Jurkat, Clone E6-1 (cell line): ENCODE results near the gene TTLL7. TPM values are rescaled to one million over a fixed set of nuclear protein-coding genes. Genes with fewer than 3 reads are reported as not detected.

ENCODE experiments used
- DNase-seq: peaks from one replicate; pipeline ENCODE4 v3.0.0-alpha.2; 2011; ENCODE audit warnings: low read depth, low spot score
- H3K4me3 ChIP-seq: 2 replicates; pipeline ENCODE4 v1.5.1; 2011; ENCODE audit warnings: mild to moderate bottlenecking, low read length, control low read depth, moderate library complexity
- polyA plus RNA-seq: library from polyadenylated mRNA; unstranded; fragments of >200 nt; gene quantifications from one replicate; pipeline ENCODE4 v1.2.1, GENCODE V29; 2012; ENCODE audit warnings: missing spikeins; ENCODE audit not compliant: insufficient read length, insufficient read depth

The TTLL7 gene, protein sequence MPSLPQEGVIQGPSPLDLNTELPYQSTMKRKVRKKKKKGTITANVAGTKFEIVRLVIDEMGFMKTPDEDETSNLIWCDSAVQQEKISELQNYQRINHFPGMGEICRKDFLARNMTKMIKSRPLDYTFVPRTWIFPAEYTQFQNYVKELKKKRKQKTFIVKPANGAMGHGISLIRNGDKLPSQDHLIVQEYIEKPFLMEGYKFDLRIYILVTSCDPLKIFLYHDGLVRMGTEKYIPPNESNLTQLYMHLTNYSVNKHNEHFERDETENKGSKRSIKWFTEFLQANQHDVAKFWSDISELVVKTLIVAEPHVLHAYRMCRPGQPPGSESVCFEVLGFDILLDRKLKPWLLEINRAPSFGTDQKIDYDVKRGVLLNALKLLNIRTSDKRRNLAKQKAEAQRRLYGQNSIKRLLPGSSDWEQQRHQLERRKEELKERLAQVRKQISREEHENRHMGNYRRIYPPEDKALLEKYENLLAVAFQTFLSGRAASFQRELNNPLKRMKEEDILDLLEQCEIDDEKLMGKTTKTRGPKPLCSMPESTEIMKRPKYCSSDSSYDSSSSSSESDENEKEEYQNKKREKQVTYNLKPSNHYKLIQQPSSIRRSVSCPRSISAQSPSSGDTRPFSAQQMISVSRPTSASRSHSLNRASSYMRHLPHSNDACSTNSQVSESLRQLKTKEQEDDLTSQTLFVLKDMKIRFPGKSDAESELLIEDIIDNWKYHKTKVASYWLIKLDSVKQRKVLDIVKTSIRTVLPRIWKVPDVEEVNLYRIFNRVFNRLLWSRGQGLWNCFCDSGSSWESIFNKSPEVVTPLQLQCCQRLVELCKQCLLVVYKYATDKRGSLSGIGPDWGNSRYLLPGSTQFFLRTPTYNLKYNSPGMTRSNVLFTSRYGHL
- 6.8 TPM for polyA plus RNA-seq

DNA sequence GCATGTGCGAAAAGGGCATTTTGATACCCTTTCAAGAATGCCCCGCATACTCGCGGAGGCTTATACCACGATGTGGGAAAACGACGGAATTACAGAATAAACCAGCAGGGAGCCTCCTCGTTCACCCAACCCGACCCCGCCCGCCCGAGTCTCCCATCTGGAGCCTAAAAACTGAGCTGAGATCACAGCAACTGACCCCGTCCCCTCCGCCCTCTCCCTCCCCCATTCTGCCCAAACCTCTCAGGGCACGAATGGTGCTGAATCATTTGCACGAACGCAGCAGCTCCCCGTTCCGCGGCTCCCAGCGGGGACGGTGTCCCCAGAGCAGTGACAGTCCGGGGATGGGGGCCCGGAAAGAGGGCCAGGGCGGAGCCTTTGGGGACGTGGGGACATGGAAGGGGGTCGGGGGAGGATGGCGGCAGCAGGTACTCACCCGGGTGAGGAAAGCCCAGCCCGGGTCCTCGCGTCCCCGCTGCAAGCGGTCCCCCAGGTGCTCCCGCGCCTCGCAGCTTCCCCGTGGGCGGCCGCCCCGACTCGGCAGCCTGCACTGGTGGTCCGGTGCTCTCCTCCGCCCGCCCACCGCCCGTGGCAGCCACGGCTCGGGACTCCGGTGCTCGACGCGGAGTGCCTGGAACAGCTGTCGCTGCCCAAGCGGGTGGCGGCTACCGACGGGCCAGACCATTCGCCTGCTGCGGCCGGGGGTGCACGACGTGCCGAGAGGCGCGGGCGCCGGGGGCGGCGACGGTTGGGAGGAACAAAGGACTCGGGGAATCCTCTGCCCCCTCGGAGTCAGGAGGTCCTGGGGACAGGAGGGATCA lies at the start of gene TTLL7:
TSS of gene TTLL7 (minus strand) at position 635 of the 818 bp plus-strand sequence. CDS start 46,921 bp downstream, outside the sequence.
- H3K4me3 ChIP-seq: peak within 1 kb of the TSS; percentile 40
- DNase-seq: no peak

DNA sequence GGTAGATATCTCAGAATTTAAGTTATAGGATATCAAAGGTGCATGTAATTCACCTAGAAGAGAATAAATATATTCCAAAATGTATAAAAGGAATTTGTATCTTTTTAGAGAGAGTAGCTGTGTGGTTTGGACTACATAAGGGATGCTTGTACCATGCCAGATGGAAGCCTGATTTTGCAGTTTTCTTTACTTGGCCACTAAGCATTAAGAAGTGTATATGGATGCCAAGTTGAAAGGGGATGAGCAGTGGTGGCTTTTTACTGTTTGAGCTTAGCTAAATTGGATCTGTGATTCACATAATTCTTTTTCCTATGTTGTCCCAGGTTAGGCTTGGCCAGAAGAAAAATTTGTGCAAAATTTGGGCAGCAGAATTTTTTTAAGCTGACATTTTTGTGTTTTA lies 43.5 kb upstream of the TTLL7 start:
- DNase-seq: no peak
- H3K4me3 ChIP-seq: no peak overlapping the region

DNA sequence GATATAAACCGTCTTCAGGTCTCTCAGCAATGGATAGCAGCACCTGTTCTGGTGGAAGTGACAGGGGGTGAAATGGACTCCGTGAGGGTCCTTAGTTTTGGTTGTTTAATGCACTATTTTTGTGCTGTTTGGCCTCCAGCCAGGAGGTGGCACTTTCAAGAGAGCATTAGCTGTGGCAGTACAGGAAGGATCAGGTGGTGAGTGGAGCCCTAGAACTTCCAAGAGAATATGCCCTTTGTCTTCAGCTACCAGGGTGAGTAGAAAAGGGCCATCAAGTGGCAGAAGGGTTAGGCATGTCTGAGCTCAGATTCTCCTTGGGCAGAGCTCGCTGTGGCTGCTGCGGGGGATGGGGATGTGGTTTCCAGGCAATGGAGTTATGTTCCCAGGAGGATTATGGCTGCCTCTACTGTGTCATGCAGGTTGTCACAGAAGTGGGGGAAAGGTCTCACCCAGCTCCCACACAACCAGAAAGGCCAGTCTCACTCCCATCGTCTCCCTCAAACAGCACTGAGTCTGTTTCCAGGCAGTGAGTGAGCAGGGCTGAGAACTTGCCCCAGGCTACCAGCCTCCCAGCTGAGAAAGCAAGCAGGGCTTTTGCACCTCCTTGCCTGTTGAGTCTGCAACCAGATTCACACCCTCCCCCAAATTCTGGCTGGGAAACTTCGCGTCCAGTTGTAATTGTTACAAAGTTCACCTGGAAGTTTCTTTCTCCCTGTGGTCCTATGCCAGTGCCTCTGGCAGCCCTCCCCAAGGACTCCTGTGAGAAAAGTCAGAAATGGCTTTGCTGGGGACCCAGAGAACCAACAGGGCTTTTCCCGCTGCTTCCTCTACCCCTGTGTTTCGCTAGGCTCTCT lies 39.1 kb upstream of the TTLL7 start:
- H3K4me3 ChIP-seq: no peak overlapping the region
- DNase-seq: no peak

DNA sequence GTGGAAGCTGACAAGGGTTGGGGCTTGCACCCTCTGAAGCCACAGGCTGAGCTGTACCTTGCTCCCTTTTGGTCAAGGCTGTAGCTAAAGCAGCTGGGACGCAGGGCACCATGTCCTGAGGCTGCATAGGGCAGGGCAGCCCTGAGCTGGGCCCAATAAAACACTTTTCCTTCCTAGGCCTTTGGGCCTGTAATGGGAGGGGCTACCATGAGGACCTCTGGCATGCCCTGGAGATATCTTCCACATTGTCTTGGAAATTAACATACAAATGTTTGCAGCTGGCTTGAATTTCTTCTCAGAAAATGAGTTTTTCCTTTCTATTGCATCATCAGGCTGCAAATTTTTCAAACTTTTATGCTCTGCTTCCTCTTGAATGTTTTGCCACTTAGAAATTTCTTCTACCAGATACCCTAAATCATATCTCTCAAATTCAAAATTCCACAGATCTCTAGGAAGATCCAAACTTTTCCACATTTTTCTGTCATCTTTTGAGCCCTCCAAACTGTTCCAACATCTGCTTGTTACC lies 32.9 kb upstream of the TTLL7 start:
- DNase-seq: no peak

DNA sequence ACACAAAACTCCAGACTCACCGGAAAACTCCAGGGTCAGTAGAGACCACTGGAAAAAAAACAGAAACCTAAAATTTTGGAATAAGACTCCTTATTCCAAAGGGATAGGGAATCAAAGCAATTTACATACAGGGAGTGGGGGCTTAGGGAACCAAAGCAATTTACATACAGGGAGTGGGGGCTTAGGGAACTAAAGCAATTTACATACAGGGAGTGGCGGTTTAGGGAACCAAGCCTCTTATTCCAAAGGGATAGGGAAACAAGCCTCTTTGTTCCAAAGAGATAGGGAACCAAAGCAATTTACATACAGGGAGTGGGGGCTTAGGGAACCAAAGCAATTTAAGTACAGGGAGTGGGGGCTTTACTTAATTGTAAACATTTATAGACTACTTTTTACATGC lies 28.4 kb upstream of the TTLL7 start:
- no peak overlapping the region for H3K4me3 ChIP-seq
- DNase-seq: no peak

More for the DNA sequence above, 32.9 kb upstream of the TTLL7 start:
- no peak overlapping the region for H3K4me3 ChIP-seq

DNA sequence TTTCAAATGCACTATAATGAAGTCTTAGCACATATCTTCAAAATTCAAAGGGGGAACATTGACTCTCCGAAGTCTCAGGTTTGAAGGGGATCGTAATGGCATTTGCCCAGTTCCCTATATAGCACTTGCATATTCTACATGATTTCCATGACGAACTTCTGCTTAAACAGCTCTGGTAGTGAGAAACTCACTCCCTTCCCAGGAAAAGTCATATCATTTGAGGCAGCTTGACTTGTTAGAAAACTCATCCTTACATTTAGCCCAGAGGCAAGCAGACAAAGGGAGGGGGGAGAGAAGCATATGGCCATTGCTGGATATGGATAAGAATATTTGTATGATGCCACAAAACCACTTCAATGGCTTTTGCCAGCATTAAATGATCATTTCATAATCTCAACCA lies 27.0 kb upstream of the TTLL7 start:
- no peak for DNase-seq
- H3K4me3 ChIP-seq: no peak overlapping the region

DNA sequence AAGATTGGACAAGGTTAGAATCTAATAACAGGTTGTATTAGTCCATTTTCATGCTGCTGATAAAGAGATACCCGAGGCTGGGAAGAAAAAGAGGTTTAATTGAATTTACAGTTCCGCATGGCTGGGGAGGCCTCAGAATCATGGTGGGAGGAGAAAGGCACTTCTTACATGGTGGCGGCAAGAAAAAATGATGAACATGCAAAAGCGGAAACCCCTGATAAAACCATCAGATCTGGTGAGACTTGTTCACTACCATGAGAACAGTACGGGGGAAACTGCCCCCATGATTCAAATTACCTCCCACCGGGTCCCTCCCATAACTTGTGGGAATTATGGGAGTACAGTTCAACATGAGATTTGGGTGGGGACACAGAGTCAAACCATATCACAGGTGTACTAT lies 22.9 kb upstream of the TTLL7 start:
- no peak for DNase-seq
- H3K4me3 ChIP-seq: no peak overlapping the region

DNA sequence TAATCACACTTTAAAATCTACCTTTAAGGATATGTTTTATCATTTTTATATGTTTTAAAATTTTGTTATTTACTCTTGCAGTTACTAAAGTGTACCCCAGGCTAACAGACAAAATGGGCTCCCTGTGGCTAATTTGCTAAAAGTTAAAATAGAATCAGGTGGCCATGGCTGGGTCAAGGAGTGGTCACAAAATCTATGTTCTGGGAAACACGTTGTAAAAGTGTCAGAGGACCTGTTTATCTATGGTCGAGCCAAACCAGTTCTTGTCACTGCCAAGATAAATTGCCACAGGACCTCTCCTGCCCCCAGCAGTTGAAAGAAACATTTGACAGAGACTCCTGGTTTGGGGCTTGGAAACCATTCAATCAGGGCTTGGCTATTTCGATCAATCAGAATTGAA lies 21.2 kb upstream of the TTLL7 start:
- no peak overlapping the region for H3K4me3 ChIP-seq
- no peak for DNase-seq

DNA sequence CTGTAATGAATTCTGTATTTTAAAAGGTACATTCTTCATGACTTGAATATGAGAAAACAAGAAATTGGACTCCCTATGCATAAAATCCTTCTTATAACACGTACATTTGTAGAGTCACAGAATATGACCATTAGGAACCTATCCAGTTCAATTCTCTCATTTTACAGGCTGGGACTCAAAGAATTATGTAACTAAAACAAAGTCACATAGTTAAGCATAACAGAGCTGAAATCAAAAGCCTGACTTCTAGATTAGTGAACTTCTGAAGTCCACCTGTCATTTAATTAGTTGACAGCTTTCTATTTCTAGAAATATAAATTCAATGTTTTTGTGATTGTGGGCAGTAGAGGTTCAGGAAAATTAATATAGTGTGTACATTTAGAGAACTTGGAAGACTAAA lies 20.3 kb upstream of the TTLL7 start:
- no peak overlapping the region for H3K4me3 ChIP-seq

DNA sequence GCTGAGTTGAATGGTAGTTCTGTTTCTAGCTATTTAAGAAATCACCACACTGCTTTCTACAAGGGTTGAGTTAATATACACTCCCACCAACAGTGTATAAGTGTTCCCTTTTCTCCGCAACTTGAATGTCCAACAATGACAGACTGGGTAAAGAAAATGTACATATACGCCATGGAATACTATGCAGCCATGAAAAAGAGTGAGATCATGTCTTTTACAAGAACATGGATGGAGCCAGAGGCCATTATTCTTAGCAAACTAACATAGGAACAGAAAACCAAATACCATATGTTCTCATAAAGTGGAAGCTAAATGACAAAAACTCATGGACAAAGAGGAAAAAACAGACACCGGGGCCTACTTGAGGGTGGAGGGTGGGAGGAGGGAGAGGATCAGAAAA lies 14.8 kb upstream of the TTLL7 start:
- H3K4me3 ChIP-seq: no peak overlapping the region
- no peak for DNase-seq

More for the DNA sequence above, 20.3 kb upstream of the TTLL7 start:
- DNase-seq: no peak

DNA sequence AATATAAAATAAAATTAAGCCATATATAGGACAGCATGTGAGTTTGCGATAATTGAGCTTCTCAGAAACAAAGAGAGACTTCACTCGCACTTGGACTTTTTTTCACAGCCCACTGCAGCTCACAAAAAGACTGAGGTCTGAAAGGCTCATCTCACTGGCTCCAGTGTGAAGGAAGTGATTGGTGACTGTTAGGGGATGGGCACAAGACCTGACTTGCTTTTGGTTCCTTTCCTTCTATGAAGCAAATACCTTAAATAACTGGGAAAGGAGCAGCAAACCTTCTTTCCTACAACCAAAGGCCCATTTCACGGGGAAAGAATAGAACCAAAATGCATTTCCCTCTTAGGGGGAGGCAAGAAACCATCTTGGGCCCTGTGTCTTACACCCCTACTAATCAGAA lies 13.1 kb upstream of the TTLL7 start:
- no peak overlapping the region for H3K4me3 ChIP-seq
- no peak for DNase-seq

DNA sequence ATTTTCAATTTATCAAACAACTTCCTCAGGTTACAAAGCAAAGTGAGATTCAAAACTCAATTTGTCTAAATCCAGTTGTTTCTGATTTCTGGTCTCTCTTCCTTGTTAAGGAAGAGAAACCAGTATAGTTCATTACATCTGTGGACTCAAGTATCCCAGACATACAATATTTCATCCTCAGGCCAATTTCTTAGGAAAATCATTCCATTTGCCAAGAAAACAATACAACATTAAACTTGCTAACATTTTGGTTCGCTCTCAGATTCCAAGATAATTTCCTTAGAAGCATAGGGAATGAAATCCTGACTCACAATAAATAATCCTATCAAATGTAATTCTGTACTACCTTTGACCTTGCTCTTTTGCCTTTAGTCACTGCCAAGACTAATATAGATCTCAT lies 11.2 kb upstream of the TTLL7 start:
- DNase-seq: no peak
- no peak overlapping the region for H3K4me3 ChIP-seq

DNA sequence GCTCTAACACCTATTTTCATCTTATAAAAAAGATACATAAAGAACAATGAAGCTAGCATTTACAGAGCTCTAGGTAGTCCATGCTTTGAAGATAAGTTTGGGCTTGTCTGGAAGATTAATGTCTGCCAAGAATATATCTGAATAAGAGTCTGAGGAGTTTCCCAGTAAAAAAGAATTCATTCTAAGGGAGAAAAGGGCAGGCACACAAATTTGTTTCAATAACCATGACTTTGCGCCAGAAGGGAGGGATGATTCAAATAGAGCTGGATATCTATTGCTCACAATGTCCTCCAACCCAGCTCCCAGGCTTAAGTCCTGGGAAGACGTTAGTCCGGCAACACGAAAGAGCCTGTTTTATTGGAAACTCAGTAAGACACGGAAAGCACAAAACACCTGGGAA lies 9.7 kb upstream of the TTLL7 start:
- no peak for DNase-seq
- H3K4me3 ChIP-seq: no peak overlapping the region

DNA sequence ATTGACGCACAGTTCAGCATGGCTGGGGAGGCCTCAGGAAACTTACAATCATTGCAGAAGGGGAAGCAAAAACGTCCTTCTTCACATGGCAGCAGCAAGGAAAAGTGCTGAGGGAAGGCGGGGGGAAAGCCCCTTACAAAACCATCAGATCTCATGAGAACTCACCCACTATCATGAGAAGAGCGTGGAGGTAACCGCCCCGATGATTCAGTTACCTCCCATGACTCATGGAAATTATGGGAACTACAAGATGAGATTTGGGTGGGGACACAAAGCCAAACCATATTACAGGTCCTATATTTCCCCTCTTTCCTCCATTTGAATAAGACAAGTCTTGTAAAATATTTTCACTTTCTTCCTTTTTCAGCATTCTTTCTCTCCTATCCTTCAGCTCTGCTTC lies 7.7 kb upstream of the TTLL7 start:
- DNase-seq: no peak
- no peak overlapping the region for H3K4me3 ChIP-seq

DNA sequence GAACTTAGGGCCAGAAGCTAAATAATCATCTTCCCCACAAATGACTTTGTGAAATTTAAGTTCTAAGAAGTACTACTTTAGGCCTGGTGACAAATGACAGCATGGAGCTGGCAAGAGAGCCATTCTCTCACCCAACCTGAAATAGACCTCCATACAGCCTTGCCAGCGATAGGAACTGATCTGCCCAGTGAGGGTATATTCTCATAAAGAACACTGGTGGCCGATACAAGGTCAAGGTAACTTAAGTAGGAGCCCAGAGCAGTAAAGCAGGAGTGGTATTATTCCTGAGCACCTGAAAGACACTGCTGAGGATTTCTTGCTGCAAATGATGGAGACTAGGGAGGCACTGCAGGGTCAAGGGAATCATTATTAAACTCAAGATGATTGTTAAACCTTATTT lies 2.6 kb upstream of the TTLL7 start:
- DNase-seq: no peak
- no peak overlapping the region for H3K4me3 ChIP-seq

DNA sequence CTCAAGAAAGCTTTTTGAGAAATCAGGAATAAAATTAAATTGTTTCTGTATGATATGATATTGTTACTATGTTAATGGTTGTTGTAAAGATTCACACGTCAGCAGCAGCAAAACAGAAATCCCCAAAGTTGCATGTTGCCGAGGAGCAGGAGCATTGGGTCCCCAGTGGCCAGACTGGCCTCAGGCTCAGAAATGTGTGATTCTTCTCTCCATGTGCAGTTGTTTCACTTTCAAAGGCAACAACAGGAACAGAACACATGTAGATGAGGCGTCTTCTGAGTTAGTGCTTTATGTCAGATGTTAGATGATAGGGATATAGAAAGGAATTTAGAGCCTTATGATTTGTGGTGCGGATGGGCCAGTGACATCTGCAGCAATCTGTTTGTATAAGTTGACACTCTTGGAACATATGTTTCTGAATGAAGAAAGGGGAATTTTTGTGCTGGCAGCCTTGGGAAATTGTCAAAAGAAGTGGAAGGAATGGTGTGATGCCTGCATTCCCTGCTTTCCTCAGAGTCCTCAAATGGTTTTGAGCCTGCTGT lies 2.1 kb upstream of the TTLL7 start:
- no peak overlapping the region for H3K4me3 ChIP-seq
- DNase-seq: no peak

DNA sequence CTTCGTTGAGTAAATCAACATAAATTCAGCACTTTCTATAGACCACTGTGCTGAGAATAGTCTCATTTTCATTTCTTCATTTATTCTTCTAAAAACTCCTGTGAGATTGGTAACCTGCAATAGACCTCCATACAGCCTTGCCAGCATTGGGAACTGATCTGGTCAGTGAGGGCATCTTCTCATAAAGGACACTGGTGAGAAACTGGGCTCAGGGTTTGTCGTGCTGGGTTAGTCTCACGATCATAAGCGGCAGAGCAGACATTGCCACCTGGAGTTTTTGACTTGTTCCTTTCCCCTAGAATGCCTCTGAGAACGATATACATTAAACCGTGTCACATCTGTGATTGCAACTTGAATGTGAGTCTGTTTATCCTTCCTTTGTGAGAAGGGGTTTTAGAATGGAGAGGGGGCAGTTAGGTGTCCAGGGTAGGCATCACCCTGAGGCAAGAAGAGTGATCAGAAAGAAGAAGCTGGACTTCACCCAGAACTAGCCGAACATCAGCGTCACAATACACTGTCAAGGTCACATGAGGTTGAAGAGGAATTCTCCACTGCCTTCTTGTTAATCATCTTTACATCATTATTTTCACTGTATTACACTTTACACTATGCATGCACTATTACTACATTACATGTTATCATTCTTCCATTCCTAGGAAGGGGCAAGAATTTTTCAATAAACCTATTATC lies 1.4 kb upstream of the TTLL7 start:
- no peak for DNase-seq

More for the DNA sequence above, 1.4 kb upstream of the TTLL7 start:
- no peak overlapping the region for H3K4me3 ChIP-seq
